ENCODE results near the gene RELT. TPM values are rescaled to one million over a fixed set of nuclear protein-coding genes. Genes with fewer than 3 reads are reported as not detected.

The RELT gene
- total RNA-seq, 1 experiment from 2014 or later: 2.3 TPM

- DNase-seq (ENCODE audit: extremely low read depth, low read depth): no peak
Observed at GRCh38 chr11:73401924-73402833, 26.0 kb downstream of the RELT start.

- peak; percentile 8 for DNase-seq (ENCODE audit: extremely low read depth, low read depth)
Observed at GRCh38 chr11:73402834-73403185, 26.6 kb downstream of the RELT start.

- DNase-seq (ENCODE audit: extremely low read depth, low read depth): no peak
Observed at GRCh38 chr11:73403541-73403940, 27.3 kb downstream of the RELT start.

GRCh38 chr11:73404048-73404447 lies 27.8 kb downstream of the RELT start:
- DNase-seq (ENCODE audit: extremely low read depth, low read depth): peak; percentile 30

- no peak for DNase-seq (ENCODE audit: extremely low read depth, low read depth)
Observed at GRCh38 chr11:73404506-73405145, 28.4 kb downstream of the RELT start.

GRCh38 chr11:73405146-73405510 lies 28.9 kb downstream of the RELT start:
- no peak for DNase-seq (ENCODE audit: extremely low read depth, low read depth)

- DNase-seq (ENCODE audit: extremely low read depth, low read depth): no peak
Observed at GRCh38 chr11:73406131-73406530, 29.9 kb downstream of the RELT start.

GRCh38 chr11:73406619-73407018 lies 30.4 kb downstream of the RELT start:
- no peak for DNase-seq (ENCODE audit: extremely low read depth, low read depth)

GRCh38 chr11:73409431-73409830 lies 33.2 kb downstream of the RELT start:
- DNase-seq (ENCODE audit: extremely low read depth, low read depth): no peak

GRCh38 chr11:73410627-73411026 lies 34.4 kb downstream of the RELT start:
- DNase-seq (ENCODE audit: extremely low read depth, low read depth): no peak

GRCh38 chr11:73411031-73411430 lies 34.8 kb downstream of the RELT start:
- DNase-seq (ENCODE audit: extremely low read depth, low read depth): no peak

GRCh38 chr11:73412308-73412707 lies 36.1 kb downstream of the RELT start:
- no peak for DNase-seq (ENCODE audit: extremely low read depth, low read depth)

- DNase-seq (ENCODE audit: extremely low read depth, low read depth): no peak
Observed at GRCh38 chr11:73413256-73413655, 37.1 kb downstream of the RELT start.

GRCh38 chr11:73414977-73415651 lies 38.9 kb downstream of the RELT start:
- no peak for DNase-seq (ENCODE audit: extremely low read depth, low read depth)

GRCh38 chr11:73415854-73416615 lies 39.8 kb downstream of the RELT start:
- DNase-seq (ENCODE audit: extremely low read depth, low read depth): no peak

- no peak for DNase-seq (ENCODE audit: extremely low read depth, low read depth)
Observed at GRCh38 chr11:73416786-73417185, 40.6 kb downstream of the RELT start.

- no peak for DNase-seq (ENCODE audit: extremely low read depth, low read depth)
Observed at GRCh38 chr11:73420136-73420535, 43.9 kb downstream of the RELT start.

- DNase-seq (ENCODE audit: extremely low read depth, low read depth): no peak
Observed at GRCh38 chr11:73422886-73423285, 46.7 kb downstream of the RELT start.

GRCh38 chr11:73423506-73423905 lies 47.3 kb downstream of the RELT start:
- DNase-seq (ENCODE audit: extremely low read depth, low read depth): no peak

GRCh38 chr11:73425108-73425507 lies 48.9 kb downstream of the RELT start:
- DNase-seq (ENCODE audit: extremely low read depth, low read depth): no peak

All from NCI-H460 (cell line).